A673 (cell line): Measurements from ENCODE around the gene RALGPS1. TPM values are rescaled to one million over a fixed set of nuclear protein-coding genes. Genes with fewer than 3 reads are reported as not detected.

Source experiments
- BruUV-seq: library from RNA; stranded (reverse); fragments of 400-500 nt; replicated peaks from 2 replicates; lab custom pipeline; 2021; lab: Mats Ljungman, UMichigan
- CTCF ChIA-PET: fragments of 300-600 bp; sonication (Branson Sonifier 250); formaldehyde crosslinking; loops from one replicate; lab custom pipeline; 2022; ENCODE audit warnings: antibody characterized with exemption; lab: Charles Lee
- POLR2A ChIA-PET: fragments of 300-600 bp; sonication (Branson Sonifier 250); formaldehyde crosslinking; loops from one replicate; lab custom pipeline; 2022; ENCODE audit warnings: antibody characterized with exemption; ENCODE audit not compliant: low non-redundant PET; lab: Charles Lee
- DNase-seq: peaks from one replicate; pipeline ENCODE4 v3.0.0-alpha.2; 2015; ENCODE audit warnings: low spot score
- H3K27ac ChIP-seq: fragments of 200-600 bp; sonication (generic); 2 replicates; pipeline ENCODE4 v1.5.1; 2016; ENCODE audit warnings: mixed run types, low read depth, mild to moderate bottlenecking, mixed read lengths, antibody characterized with exemption, low read length; ENCODE audit not compliant: poor library complexity, severe bottlenecking
- H3K27me3 ChIP-seq: fragments of 200-600 bp; sonication (generic); replicated peaks from 2 replicates; pipeline ENCODE4 v1.6.1; 2017; ENCODE audit warnings: mixed run types, low read depth, mild to moderate bottlenecking, mixed read lengths, antibody characterized with exemption, low read length; ENCODE audit not compliant: insufficient read depth, poor library complexity
- H3K36me3 ChIP-seq: fragments of 200-600 bp; sonication (generic); 2 replicates; pipeline ENCODE4 v1.6.1; 2016; ENCODE audit warnings: mixed run types, mild to moderate bottlenecking, mixed read lengths, antibody characterized with exemption, low read length; ENCODE audit not compliant: insufficient read depth, poor library complexity, severe bottlenecking
- H3K4me1 ChIP-seq: fragments of 200-600 bp; sonication (generic); 2 replicates; pipeline ENCODE4 v1.6.1; 2017; ENCODE audit warnings: mixed run types, mild to moderate bottlenecking, mixed read lengths, antibody characterized with exemption, low read length; ENCODE audit not compliant: insufficient read depth, poor library complexity, severe bottlenecking
- H3K4me3 ChIP-seq: fragments of 200-600 bp; sonication (generic); 2 replicates; pipeline ENCODE4 v1.5.1; 2016; ENCODE audit warnings: low read depth, mixed run types, mild to moderate bottlenecking, mixed read lengths, low read length; ENCODE audit not compliant: poor library complexity, severe bottlenecking
- H3K9me3 ChIP-seq: fragments of 200-600 bp; sonication (generic); 2 replicates; pipeline ENCODE4 v1.6.1; 2016; ENCODE audit warnings: mixed run types, low read depth, mild to moderate bottlenecking, mixed read lengths, antibody characterized with exemption, low read length; ENCODE audit not compliant: poor library complexity, severe bottlenecking
- CTCF ChIP-seq: fragments of 300-800, 200-600 bp; sonication (generic); conservative IDR thresholded peaks from 2 replicates; pipeline ENCODE4 v1.5.1; 2017; ENCODE audit warnings: low read depth, mild to moderate bottlenecking, antibody characterized with exemption, low read length, moderate library complexity, mixed read lengths
- EZH2 ChIP-seq: fragments of 200-600 bp; sonication (generic); IDR thresholded peaks from 2 replicates; pipeline ENCODE4 v1.6.1; 2017; ENCODE audit warnings: borderline replicate concordance, low read depth, mild to moderate bottlenecking, mixed read lengths, antibody characterized with exemption, low read length; ENCODE audit not compliant: poor library complexity, severe bottlenecking
- intact Hi-C: fragments of 100-400 bp; cut with micrococcal nuclease; formaldehyde crosslinking; loops from one replicate; pipeline ENCODE4 v1.10.0; 2022; ENCODE audit not compliant: unreplicated experiment
- total RNA-seq: library from RNA; stranded (reverse); gene quantifications from 2 replicates; pipeline ENCODE4 v1.2.3, GENCODE V29; 2021

Gene RALGPS1
- total RNA-seq, 1 experiment from 2014 or later, result 3.9 TPM

- no peaks in the 10 kb centered on the region for H3K27me3 ChIP-seq
- no peaks in the 10 kb centered on the region for H3K36me3 ChIP-seq
- peaks cover 11% of the 10 kb centered on the region for H3K4me1 ChIP-seq
- no peak for DNase-seq
- CTCF ChIA-PET, result no interaction called here
- no peaks in the 10 kb centered on the region for H3K9me3 ChIP-seq
- intact Hi-C loops, result no loop called here
- H3K27ac ChIP-seq, result no peak overlapping the region
- no TSS peak for BruUV-seq
- TF ChIP-seq CTCF, result no peak
- TF ChIP-seq EZH2, result no peak
- H3K4me3 ChIP-seq, result no peak overlapping the region
- POLR2A ChIA-PET, result no interaction called here
Measured at GRCh38 chr9:127208416-127208815, 293.8 kb downstream of the RALGPS1 start.

GRCh38 chr9:127209220-127209619 lies 294.6 kb downstream of the RALGPS1 start:
- no peak overlapping the region for H3K4me3 ChIP-seq
- H3K4me1 ChIP-seq, result peaks cover 11% of the 10 kb centered on the region
- DNase-seq, result no peak
- no peaks in the 10 kb centered on the region for H3K36me3 ChIP-seq
- intact Hi-C loops, result no loop called here
- no peak overlapping the region for H3K27ac ChIP-seq
- ChIA-PET POLR2A (no interaction called here), CTCF (no interaction called here)
- BruUV-seq, result no TSS peak
- no peak for TF ChIP-seq CTCF
- no peak for TF ChIP-seq EZH2
- H3K27me3 ChIP-seq, result no peaks in the 10 kb centered on the region
- H3K9me3 ChIP-seq, result no peaks in the 10 kb centered on the region

- intact Hi-C loops, result loop anchor here (5.0 kb wide), 2 partner anchors 187 to 712 kb away; partner anchors contain the start of gene SLC2A8
- CTCF ChIA-PET, result no interaction called here
- POLR2A ChIA-PET, result no interaction called here
Measured at GRCh38 chr9:127209948-127210640, 295.5 kb downstream of the RALGPS1 start.

More at GRCh38 chr9:127209948-127210640, 295.5 kb downstream of the RALGPS1 start:
- Histone ChIP-seq H3K4me3 (no peak overlapping the region), H3K4me1 (peaks cover 11% of the 10 kb centered on the region), H3K27me3 (no peaks in the 10 kb centered on the region), H3K9me3 (no peaks in the 10 kb centered on the region), H3K36me3 (no peaks in the 10 kb centered on the region), H3K27ac (no peak overlapping the region)
- BruUV-seq, result no TSS peak
- TF ChIP-seq CTCF, result no peak
- TF ChIP-seq EZH2, result no peak
- peak; percentile 46 for DNase-seq
